ENCODE data around the gene UNC79. TPM values are rescaled to one million over a fixed set of nuclear protein-coding genes. Genes with fewer than 3 reads are reported as not detected.

UNC79 gene
- total and polyA plus RNA-seq, 2 donors (not counting 3 experiments of a cell fraction or from before 2014, with no cell fraction given), result not detected

DNA sequence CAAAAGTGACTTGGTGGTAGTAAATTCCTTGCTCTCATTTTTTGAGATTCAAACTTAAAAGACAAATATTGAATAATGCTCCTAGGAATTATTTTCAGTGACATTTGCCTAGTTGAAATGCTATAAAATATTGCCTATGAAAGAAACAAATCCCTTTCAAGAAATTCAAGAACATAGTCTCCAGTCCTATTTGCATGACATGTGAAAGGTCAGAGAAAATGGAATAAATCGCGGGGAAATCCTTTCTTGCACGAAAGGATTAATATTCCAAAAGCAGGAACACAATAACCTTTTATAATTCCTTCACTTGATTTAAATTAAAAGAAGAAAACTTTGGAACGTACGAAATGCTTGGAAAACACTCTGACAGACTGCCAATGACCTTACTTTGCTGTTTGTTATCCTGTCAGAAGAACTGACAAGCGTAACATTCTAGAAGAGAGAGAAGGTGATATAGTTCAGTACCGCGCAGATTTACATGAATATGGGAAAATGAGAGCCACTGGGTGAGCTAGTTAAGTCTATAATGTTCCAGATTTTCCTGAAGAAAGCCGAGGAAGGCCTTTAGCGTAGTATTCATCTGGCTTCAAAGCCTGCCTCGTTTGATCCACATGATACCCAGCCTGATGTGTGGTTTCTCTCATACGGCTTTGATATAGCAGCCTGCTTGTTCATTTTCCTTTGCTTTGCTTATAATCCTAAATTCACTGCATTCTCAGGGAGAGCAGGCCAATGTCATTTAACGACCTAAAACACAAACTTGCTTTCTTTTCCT lies 254.6 kb downstream of the UNC79 start:
- CTCF ChIA-PET, result no interaction called here

More for the DNA sequence above, 254.6 kb downstream of the UNC79 start:
- no peak overlapping the region for H3K27ac ChIP-seq (ENCODE audit: insufficient read depth, low read depth, low read length)
- POLR2A ChIA-PET, result no interaction called here
- no peaks in the 10 kb centered on the region for H3K36me3 ChIP-seq (ENCODE audit: control insufficient read depth in 2 of 2, extremely low read depth in 1 of 2, insufficient read depth in 2 of 2, low read length in 2 of 2)
- BruUV-seq (replicated peaks), result no TSS peak
- intact Hi-C loops (cut with micrococcal nuclease), result no loop called here
- no peak overlapping the region for H3K4me3 ChIP-seq (replicated peaks in 1 of 3; ENCODE audit: insufficient read depth in 1 of 3, low read depth in 1 of 3, low read length in 3 of 3)
- FAIRE-seq (no peak), DNase-seq (ENCODE audit: low read depth, low spot score) (no peak)
- H3K9ac ChIP-seq (replicated peaks; ENCODE audit: extremely low read depth, insufficient read depth, low read length), result no peak overlapping the region
- dilution Hi-C loops (cut with MboI; ENCODE audit: extremely low pct_ligation_motif_present, low sequenced_read_pairs), result no loop called here
- H3K27me3 ChIP-seq (ENCODE audit: control insufficient read depth in 2 of 2, insufficient read depth in 2 of 2, low read length in 2 of 2), result no peaks in the 10 kb centered on the region
- TF ChIP-seq EZH2 (IDR thresholded peaks at IDR 0.05; ENCODE audit: borderline replicate concordance, low read depth, low read length, severe bottlenecking) (no peak), POLR2AphosphoS5 (IDR thresholded peaks at IDR 0.05; ENCODE audit: insufficient read depth, low read depth, low read length) (no peak), MYC (IDR thresholded peaks at IDR 0.05; ENCODE audit: low read depth, low read length) (no peak), GATA2 (IDR thresholded peaks at IDR 0.05; ENCODE audit: insufficient read depth, insufficient read length, low read depth, low read length) (no peak), JUN (IDR thresholded peaks at IDR 0.05; ENCODE audit: borderline replicate concordance, insufficient read depth, insufficient read length, low read depth) (no peak), FOS (IDR thresholded peaks at IDR 0.05; ENCODE audit: borderline replicate concordance, insufficient read depth, low read length) (no peak)
- TF ChIP-seq, protein P1, sequence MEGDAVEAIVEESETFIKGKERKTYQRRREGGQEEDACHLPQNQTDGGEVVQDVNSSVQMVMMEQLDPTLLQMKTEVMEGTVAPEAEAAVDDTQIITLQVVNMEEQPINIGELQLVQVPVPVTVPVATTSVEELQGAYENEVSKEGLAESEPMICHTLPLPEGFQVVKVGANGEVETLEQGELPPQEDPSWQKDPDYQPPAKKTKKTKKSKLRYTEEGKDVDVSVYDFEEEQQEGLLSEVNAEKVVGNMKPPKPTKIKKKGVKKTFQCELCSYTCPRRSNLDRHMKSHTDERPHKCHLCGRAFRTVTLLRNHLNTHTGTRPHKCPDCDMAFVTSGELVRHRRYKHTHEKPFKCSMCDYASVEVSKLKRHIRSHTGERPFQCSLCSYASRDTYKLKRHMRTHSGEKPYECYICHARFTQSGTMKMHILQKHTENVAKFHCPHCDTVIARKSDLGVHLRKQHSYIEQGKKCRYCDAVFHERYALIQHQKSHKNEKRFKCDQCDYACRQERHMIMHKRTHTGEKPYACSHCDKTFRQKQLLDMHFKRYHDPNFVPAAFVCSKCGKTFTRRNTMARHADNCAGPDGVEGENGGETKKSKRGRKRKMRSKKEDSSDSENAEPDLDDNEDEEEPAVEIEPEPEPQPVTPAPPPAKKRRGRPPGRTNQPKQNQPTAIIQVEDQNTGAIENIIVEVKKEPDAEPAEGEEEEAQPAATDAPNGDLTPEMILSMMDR (IDR thresholded peaks at IDR 0.05; ENCODE audit: extremely low read depth in 1 of 2, insufficient read depth in 1 of 2, low read depth in 1 of 2, low read length in 2 of 2), result no peak
- TF ChIP-seq, protein P2, sequence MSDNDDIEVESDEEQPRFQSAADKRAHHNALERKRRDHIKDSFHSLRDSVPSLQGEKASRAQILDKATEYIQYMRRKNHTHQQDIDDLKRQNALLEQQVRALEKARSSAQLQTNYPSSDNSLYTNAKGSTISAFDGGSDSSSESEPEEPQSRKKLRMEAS (IDR thresholded peaks at IDR 0.05; ENCODE audit: insufficient read depth, insufficient read length), result no peak
- H4K20me1 ChIP-seq (replicated peaks; ENCODE audit: control insufficient read depth, extremely low read depth, insufficient read depth, low read length), result no peaks in the 10 kb centered on the region
- H3K4me1 ChIP-seq (ENCODE audit: control insufficient read depth, extremely low read depth, insufficient read depth, low read length), result no peaks in the 10 kb centered on the region
- no peak overlapping the region for H3K4me2 ChIP-seq (ENCODE audit: insufficient read depth, low read length)
- no peaks in the 10 kb centered on the region for H3K9me3 ChIP-seq (replicated peaks; ENCODE audit: control insufficient read depth, insufficient read depth, low read length)
- no peaks in the 10 kb centered on the region for H3K9me1 ChIP-seq (replicated peaks; ENCODE audit: control insufficient read depth, extremely low read depth, insufficient read depth, low read length)
- no peaks in the 10 kb centered on the region for H3K79me2 ChIP-seq (ENCODE audit: control insufficient read depth, insufficient read depth, low read length)
- no peak overlapping the region for H2AFZ ChIP-seq (ENCODE audit: low read depth, low read length)

Data from endothelial cell of umbilical vein (primary cell).